HCEC 1CT (cell line): ENCODE data around the gene CHD1.
A peak's percentile ranks its signal among the peaks of the same experiment; 100 is the strongest.
"Not testable (repeated sequence)": the region's sequence is repeated elsewhere in the genome, so short reads cannot be mapped to it uniquely, and the experiment has no call there.

Experiments used
- DNase-seq: peaks from one replicate; pipeline ENCODE4 v3.0.0-alpha.2; 2017

The CHD1 gene

DNA sequence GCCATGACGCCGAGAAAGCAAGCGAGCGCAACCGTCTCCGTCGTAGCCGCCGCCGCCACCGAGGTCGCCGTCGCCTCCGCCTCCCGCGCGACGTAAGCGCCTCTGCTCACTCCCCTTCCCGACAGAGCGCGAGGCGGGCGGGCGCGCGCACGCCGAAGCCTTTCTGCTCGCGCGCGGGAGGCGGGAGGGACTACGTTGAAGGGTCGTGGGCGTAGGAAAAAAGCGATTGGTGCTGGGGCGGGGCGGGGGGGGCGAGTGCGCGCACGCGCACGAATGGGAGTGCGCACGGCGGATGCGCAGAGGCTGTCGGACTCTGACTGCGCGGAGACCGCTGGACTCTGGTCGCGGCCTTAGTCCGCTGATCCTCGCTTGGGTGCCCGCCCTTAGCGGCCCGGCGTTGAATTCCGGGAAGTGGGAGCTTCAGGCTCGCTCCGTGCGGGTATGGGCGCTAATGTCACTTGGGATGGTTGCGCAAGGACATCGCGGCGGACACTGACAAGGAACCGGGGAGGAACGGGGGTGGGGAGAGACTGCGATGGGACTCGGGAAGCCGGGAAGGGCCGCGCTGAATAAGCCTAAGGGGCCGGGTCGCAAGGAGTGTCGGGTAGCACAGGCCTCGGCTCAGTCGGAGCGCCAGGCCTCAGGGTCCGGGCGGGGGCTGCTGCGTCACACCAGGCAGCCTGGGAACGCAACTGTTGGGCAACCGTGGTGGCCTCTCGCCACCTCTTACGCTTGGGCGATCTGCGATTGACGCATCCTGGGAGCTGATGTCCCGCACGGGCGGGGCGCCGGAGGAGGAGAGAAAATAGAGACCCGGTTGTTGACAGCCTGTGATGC is at the start of gene CHD1:
Gene CHD1 (minus strand): TSS at position 135 of the 837 bp plus-strand sequence. CDS start 2,621 bp downstream, outside the sequence.
- peak; percentile 97 for DNase-seq

DNA sequence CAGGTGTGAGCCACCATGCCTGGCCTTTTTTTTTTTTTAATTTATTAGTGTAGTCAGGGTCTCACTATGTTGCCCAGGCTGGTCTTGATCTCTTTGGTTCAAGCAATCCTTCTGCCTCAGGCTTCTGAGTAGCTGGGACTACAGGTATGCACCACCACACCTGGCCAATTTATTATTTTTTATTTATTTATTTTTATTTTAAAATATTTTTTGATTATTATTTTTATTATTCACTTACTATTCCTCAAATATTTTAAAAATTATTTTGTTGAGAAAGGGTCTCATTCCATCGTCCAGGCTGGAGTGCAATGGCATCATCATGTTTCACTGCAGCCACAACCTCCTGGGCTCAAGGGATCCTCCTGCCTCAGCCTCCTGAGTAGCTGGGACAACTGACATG is 49.7 kb upstream of the CHD1 start:
- no peak for DNase-seq

DNA sequence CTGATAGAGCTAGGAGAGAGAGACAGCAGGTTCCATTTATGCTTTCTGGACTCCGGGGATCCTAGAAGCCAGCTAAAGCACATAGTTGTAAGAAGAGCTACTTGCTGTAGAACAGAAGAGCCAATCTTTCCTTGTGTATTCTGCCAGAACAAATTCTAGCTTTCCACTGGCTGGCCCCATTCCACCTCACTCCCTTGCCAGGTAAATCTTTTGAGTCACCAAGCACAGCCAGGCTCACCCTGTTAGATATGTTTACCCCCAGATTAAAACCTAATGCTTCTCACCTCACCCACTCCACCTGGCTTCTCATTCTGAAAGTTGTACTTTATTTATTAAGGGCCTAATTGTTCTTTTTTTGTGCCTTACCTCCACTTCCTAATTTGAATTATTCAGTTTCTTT is 48.9 kb upstream of the CHD1 start:
- DNase-seq, result no peak

DNA sequence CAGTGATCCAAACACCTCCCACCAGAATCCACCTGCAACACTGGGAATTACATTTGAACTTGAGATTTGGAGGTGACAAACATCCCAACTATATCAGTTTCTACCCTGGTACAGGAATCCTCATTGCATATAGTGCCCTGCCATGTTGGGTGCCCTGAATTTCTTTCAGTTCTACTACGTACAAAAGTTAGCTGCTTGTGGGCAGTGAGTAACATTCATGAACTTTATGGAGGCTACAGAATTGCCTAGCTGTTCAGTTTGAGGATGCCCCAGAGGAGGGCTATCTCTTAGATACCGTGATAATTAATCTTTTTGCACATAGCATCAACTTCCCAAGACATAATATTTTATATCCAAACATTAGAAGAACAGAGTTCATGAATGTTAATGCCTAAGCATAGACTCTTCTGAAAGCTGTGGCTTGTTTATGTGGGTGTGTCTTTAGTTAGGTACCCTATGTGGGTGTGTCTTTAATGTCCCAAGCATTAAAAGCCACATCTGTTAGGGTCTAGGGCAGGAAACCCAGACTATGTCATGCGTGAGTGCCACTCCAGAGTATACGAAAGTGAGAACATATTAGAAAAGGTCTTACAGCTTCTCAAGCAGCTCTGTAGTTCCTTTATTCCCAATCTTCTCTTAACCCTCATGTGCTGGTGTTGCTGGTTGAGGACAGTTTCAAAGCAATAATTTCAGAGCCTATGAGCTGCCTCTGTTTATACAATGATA is 47.0 kb upstream of the CHD1 start:
- DNase-seq, result no peak

DNA sequence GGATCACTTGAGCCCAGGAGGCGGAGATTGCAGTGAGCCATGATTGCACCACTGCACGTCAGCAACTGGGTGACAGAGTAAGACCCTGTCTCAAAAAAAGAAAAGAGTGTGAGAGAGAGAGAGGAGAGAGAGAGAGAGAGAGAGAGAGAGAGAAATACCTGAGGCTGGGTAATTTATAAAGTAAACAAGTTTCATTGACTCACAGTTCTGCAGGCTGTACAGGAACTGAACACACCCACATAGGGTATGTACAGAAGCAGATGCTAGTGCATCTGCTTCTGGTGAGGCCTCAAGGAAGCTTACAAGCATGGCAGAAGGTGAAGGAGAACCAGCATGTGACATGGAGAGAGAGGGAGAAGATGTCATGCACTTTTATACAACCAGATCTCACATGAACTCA is 46.4 kb upstream of the CHD1 start:
- DNase-seq, result no peak

DNA sequence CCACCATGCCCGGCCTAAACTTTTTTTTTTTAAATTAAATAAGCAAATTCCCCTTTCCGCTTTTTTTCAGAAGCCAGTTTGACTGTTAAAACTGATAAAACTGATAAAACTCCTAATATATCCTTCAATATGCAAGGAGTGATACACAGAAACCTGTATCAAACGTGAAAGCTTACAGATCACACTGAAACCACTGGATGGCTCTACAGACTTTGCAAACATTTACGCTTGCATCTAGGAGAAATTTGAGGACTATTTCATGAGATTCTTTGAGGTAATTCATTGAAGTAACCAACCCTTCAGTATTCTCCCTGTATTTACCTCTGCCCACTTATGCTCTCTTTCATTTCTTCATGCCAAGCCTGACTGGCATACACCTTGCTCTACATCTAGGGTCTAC is 40.6 kb upstream of the CHD1 start:
- DNase-seq, result no peak

DNA sequence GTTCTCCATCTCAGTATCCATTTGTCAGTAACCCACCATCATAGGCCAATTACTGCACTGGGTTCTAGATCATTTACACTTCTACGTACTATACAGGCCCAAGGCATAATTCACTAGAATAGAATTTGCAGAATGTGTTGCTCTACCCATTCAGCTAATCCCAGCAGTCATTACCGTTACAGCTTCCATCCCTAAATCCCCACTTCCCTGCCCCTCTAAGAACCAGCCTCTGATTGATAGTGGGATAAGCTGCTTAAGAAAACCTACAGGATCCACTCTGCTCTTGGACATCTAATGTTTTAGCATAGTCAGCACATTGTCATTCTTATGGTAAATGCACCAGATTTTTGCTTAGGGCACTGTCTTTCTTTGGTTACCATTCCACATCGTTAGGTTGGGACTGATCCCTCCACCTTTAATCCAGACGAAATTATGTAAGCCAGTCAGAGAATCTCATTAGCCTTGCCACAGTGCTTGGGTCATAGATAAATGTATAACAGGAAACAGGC is 39.3 kb upstream of the CHD1 start:
- no peak for DNase-seq

DNA sequence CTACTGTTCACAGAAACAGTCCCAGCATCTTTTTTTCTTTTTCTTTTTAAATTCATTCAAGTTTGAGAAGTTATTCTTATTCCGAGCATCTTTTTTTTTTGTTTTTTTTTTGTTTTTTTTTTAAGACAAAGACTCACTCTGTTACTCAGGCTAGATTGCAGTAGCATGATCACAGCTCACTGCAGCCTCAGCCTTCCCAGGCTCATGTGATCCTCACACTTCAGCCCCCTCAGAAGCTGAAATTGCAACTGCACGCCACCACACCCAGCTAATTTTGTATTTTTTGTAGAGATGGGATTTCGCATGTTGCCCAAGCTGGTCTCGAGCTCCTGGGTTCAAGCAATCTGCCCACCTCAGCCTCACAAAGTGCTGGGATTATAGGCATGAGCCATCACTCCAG is 36.4 kb upstream of the CHD1 start:
- no peak for DNase-seq

DNA sequence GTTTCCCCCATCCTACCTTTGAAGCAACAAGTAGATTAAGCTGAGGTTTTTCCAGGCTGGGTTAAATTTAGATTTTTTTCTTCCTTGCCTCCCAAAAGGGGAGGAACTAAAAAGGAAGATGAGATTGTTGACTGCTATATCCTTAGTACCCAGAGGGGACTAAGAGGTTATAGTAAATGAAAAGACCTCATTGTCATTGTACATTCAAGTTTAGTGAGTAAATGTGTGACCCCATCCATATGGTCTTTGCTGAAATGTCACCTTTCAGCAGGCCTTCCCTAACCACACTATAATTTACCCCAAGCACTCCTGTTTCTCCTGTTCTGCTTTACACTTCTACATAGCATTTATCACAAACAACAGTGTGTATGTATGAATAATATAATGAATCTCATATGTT is 35.8 kb upstream of the CHD1 start:
- DNase-seq, result no peak

DNA sequence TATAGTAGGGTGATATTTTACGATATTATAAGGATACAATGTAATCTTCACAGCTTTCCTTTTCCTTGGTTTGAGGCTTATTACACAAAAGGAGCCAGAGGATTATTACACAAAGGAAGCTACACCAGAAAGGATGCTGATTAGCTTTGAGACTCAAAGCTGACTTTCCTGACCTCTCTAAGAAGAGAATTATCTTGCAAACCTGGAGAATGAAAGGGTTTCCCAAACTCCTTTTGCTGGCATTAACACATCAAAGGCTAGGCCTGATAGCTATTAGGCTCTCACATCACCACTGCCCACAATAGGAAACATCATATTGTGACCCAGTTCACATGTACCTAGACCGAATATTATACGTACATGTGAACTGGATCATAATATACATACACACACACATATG is 34.2 kb upstream of the CHD1 start:
- DNase-seq, result no peak

DNA sequence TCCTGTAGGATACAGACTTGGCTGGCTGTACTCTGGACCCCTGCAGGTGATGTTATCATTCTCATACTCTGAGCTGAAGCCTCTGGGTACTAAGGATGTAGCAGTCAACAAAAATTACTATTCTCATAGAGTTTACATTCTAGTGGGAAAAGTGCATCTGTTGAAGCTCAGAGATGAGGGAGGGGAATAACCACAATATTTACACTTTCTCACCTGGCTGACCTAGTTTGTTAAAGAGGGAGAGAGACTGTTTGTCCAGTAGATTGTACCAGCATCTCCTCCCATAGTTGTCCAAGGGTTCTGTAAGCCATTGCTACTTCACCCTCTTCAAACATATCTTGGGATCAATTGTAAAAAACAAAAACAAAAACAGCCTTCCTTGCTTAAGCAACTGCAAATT is 33.8 kb upstream of the CHD1 start:
- no peak for DNase-seq

DNA sequence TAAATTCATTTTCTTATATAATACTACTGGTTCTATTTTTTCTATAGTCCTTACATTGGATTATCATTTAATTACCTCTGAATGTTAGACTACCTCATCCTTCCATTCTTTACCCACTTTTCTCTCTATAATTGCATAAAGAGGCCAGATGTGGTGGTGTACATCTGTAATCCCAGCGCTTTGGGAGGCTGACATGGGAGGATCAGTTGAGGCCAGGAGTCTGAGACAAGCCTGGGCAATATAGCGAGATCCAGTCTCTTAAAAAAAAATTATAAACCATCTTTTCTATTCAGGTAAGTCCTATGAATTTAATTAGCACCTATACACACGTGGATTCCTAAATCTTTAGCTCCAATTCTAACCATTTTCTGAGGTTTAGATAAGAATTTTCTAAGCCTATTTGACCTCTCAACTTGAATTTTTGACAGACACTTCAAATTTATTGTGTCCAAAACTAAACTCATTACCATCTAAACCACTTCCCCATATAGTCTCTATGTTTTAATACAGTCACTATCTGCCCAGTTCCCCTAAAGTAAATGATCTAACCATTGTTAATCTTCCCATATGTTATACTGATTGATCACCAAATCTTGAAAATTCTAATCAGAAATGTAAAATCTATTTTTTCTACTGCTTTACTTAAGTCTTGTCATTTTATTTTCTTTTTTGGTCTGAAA is 33.0 kb upstream of the CHD1 start:
- no peak for DNase-seq

DNA sequence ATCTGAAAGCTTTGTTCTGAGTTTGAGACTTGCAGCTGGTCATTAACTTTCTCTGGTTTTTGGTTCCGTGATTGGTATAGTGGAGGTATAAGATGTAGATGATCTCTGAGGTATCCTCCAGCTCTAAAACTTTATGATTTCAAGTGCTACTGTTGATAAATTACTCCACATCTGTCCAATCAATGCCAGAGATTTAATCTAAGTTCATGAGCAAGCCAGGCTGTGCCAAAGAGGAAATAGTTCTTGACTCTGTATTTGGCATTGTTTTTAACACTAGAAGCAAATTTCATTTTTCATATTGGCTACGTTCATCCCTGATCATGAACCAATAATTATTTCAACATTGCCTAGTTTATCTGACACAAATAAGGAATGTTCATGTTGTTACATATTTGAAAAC is 28.5 kb upstream of the CHD1 start:
- DNase-seq, result no peak

DNA sequence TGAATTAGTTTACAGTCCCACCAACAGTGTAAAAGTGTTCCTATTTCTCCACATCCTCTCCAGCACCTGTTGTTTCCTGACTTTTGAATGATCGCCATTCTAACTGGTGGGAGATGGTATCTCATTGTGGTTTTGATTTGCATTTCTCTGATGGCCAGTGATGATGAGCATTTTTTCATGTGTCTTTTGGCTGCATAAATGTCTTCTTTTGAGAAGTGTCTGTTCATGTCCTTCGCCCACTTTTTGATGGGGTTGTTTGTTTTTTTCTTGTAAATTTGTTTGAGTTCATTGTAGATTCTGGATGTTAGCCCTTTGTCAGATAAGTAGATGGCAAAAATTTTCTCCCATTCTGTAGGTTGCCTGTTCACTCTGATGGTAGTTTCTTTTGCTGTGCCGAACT is 27.1 kb upstream of the CHD1 start:
- DNase-seq, result not testable (repeated sequence)

DNA sequence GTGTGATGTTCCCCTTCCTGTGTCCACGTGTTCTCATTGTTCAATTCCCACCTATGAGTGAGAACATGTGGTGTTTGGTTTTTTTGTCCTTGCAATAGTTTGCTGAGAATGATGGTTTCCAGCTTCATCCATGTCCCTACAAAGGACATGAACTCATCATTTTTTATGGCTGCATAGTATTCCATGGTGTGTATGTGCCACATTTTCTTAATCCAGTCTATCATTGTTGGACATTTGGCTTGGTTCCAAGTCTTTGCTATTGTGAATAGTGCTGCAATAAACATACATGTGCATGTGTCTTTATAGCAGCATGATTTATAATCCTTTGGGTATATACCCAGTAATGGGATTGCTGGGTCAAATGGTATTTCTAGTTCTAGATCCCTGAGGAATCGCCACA is 26.7 kb upstream of the CHD1 start:
- not testable (repeated sequence) for DNase-seq

DNA sequence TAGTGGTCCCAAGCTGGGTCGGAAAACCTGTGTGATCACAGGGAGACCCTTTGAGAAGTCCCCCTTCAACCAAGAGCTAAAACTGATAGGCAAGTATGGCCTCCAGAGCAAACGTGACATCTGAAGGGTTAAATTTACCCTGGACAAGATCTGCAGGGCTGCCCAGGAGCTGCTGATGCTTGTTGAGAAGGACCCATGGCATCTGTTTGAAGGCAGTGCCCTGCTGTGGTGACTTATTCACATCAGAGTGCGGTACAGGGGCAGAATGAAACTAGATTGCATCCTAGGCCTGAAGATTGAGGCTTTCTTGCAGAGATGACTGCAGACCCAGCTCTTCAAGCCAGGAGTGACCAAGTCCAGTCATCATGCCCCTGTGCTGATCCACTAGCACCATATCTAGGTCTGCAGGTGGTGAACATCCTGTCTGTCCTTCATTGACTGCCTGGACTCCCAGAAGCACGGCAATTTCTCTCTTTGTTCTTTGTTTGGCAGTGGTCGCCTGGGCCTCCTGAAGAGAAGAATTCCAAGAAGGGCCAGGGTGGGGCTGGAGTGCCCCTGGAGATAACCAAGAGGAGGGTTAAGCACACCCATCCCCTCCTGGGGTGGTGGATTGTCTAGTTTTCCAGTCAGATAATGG is 25.7 kb upstream of the CHD1 start:
- DNase-seq, result no peak

DNA sequence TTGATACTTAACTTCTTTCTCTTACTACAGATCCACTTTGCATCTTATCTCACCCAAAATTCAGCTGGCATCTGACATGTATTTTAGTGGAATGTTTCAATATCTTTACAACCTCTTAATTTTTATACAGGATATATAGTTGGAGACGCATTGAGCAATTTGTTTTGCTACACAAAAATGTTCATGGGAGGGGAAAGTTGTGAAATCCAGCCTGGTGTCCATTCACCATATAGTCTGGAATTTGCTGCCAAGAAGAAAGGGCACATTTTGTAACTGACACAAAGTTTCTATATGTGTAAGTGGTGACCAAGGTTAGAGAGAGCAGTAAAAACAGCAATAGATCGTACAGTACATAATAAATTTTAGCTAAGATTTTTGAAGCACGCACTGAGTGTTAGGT is 14.0 kb upstream of the CHD1 start:
- peak; percentile 28 for DNase-seq

DNA sequence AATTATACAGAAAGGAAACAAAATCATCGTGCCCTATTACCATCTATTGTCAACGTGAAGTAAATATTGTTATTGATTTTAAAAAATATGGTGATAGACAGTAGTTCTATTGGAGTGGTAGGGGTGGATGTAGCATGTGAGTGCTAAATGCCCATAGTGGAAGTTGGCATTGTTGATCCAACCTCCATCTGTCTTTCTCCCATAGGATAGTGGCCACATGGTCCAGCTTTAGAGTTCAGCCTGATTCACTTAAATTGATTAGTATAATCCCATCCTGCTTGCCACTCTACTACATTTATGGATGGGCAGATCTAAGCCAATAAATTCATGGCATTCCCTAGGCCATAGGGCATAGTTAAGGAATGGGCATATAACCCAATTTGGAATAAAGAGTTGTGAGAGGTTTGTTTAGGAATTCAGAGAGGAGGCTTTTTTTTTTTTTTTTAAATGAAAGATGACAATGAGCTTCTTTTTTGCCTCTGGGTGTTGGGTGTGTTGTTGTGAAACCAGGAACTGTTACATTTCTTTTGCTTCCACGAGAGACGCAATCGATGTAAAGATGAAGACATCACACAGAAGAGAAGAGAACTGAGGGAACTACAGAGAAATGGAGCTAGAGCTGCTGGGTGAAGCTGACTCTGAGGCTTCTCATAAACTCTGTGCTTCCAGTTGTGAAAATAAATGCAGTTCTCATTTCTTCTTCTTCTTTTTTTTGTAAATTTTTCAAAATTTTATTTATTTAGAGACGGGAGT is 12.5 kb upstream of the CHD1 start:
- DNase-seq, result no peak

DNA sequence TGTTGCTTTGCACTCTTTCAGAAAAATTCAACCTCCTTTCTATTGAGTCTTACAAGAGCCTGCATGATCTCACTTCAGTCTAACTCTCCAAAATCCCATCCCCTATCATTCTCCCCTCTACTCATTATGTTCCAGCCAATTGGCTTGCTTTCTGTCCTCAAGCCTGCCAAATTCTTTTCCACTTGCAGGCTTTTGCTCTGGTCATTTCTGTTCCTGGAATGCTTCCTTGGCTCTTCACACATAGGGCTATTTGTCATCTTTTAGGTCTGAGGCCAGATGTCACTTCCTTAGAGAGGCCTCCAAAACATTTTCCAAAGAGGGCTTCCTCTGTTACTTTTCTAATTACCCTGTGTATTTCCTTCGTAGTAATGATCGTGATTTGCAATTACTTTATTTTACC is 11.8 kb upstream of the CHD1 start:
- DNase-seq, result no peak

DNA sequence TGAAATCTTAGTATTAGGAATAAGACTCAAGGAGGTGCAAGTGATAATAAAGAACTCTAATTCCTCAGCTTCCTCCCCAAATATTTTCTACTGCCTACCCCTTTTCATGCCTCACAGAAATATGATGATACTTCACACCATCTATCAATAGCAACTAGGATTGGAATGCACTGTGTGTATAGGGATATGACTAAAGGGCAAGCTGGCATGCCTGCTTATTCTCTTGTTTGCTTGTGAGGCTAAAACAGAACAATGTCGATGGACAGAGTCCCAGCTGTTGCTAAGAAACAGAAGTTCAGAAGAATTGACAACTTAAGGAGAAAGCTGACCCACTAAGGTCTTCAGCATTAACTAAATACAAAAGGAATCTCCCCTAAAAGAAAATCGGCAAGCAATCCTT is 9.7 kb upstream of the CHD1 start:
- peak; percentile 57 for DNase-seq

DNA sequence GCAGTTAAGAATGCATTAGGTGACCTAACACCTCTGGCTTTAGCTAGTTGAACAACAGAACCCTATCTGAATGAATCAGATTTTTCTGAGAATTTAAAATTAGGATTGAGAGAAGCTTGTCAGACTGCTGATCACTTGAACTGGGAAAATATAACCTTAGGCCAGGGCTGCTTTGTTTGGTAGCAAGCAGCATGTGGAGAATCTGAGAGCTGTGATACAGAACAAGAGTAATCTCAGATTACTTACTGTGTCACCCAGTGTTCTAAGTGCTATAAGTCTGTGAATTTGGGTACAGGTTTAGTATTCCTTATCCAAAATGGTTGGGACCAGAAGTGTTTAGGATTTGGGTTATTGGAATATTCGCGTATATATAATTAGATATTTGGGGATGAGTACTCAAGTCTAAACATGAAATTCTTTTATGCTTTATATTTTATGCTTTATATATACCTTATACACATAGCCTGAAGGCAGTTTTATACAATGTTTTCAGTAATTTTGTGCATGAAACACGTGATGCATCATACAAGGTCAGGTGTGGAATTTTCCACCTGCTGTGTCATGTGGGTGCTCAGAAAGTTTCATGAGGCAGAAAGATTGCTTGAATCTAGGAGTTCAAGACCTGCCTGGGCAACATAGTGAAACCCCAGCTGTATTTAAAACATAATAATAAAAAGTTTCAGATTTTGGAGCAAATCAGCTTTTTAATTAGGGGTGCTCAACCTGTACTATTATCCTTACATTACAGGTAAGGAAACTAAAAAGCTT is 8.3 kb upstream of the CHD1 start:
- DNase-seq, result no peak

DNA sequence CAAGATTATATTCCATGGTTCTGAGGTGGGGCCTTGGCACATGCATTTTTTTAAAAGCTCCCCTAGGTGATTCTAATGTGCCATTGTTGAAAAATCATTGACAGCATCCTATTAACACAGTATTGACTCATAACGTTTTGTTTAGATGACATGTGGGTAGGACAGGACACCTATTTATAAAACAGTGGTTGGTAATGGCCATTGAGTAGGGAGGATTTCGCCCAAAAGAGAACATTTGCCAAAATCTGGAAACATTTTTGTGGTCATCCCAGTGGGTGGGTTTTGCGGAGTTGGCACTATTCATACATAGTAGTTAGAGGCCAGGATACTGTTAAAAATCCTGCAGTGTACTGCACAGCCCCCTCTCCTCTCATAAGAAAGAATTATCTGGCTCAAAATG is 6.4 kb upstream of the CHD1 start:
- no peak for DNase-seq
